Activated T-cell treated with anti-CD3 and anti-CD28 coated beads, Interleukin-2, amount 50 U/mL, for 4 hours (primary cell): ENCODE data around the gene STRIT1. TPM values are rescaled to one million over a fixed set of nuclear protein-coding genes. Genes with fewer than 3 reads are reported as not detected.
"Not testable (repeated sequence)": the region's sequence is repeated elsewhere in the genome, so short reads cannot be mapped to it uniquely, and the experiment has no call there.

Experiments
- ATAC-seq, 2 donors: fragments of 200-7000 bp; cut with Tn5 transposase; one replicate each; pipeline ENCODE4 v1.10.0; 2021
- DNase-seq: peaks from one replicate; pipeline ENCODE4 v3.0.0-alpha.2; 2020
- H3K27me3 Mint-ChIP-seq: one replicate; pipeline ENCODE4 v1.8.0; 2021; ENCODE audit warnings: low read depth, mixed read lengths
- H3K36me3 Mint-ChIP-seq: one replicate; pipeline ENCODE4 v1.8.0; 2022; ENCODE audit warnings: mixed read lengths; ENCODE audit not compliant: insufficient read depth
- H3K4me1 Mint-ChIP-seq: one replicate; pipeline ENCODE4 v1.8.0; 2021; ENCODE audit warnings: low read depth, mixed read lengths
- H3K4me3 Mint-ChIP-seq: one replicate; pipeline ENCODE4 v1.8.0; 2021; ENCODE audit warnings: mild to moderate bottlenecking, moderate library complexity, mixed read lengths
- H3K9me3 Mint-ChIP-seq: one replicate; pipeline ENCODE4 v1.8.0; 2021; ENCODE audit warnings: mixed read lengths
- total RNA-seq, 3 donors: library from RNA; stranded (reverse); gene quantifications; one replicate each; pipeline ENCODE4 v1.2.1, GENCODE V29; 2021

STRIT1 gene
- total RNA-seq, 3 donors from 2014 or later, result not detected

GRCh38 chr3:155270485-155271342, 22.8 kb downstream of the STRIT1 start:
- H3K4me3 Mint-ChIP-seq, result no peak overlapping the region
- ATAC-seq (no peak), DNase-seq (no peak)
- H3K36me3 Mint-ChIP-seq, result no peaks in the 10 kb centered on the region
- H3K9me3 Mint-ChIP-seq, result no peaks in the 10 kb centered on the region
- H3K27me3 Mint-ChIP-seq, result no peaks in the 10 kb centered on the region
- no peaks in the 10 kb centered on the region for H3K4me1 Mint-ChIP-seq

DNA sequence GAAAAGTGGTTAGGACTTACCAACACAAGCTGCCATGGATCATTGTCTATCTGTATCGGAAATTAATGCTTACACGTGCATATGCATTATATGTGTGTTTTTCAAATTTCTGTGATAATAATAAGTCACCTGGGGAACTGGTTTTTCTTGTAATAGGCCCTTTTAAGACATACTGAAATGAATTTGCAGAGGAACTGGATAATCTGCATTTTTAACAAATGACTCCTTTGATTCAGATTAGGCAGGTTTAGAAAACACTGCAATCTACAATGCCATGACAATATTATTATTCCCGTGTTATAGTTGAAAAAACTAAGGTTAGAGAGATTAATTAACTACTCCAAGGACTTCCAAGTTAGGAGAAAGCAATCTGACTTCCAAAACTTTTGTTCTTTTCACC, 23.4 kb downstream of the STRIT1 start:
- no peak for DNase-seq
- no peak overlapping the region for H3K4me3 Mint-ChIP-seq
- H3K9me3 Mint-ChIP-seq, result no peaks in the 10 kb centered on the region
- H3K27me3 Mint-ChIP-seq, result no peaks in the 10 kb centered on the region
- no peak for ATAC-seq
- H3K36me3 Mint-ChIP-seq, result no peaks in the 10 kb centered on the region
- H3K4me1 Mint-ChIP-seq, result no peaks in the 10 kb centered on the region

DNA sequence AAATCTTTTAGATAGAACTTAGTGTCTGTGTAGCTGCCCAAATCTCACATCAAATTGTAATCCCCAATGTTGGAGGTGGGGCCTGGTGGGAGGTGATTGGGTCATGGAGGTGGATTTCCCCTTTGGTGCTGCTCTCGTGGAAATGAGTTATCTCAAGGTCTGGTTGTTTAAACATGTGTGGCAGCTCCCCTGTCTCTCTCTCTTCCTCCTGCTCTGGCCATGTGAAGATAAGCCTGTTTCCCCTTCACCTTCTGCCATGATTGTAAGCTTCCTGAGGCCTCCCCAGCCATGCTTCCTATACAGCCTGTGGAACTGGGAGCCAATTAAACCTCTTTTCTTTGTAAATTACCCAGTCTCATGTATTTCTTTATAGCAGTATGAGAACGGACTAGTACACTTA, 30.6 kb downstream of the STRIT1 start:
- not testable (repeated sequence) for H3K4me1 Mint-ChIP-seq, H3K36me3 Mint-ChIP-seq, ATAC-seq, DNase-seq, H3K9me3 Mint-ChIP-seq, H3K4me3 Mint-ChIP-seq, H3K27me3 Mint-ChIP-seq

DNA sequence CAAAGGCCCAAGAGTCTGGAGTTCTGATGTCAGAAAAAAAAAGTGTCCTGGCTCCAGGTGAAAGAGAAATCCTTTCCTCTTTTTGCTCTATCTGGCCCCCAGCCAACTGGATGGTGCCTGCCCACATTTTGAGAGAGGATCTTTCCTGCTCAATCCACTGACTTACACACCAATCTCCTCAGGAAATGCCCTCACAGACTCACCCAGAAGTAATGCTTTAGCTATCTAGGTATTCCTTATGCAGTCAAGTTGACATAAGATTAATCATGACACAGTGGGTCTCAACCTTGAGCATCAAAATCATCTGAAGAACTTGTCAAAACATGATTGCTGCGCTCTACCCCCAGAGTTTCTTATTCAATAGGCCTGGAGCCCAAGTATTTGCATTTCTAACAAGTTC, 31.2 kb downstream of the STRIT1 start:
- Mint-ChIP-seq H3K9me3 (no peaks in the 10 kb centered on the region), H3K27me3 (no peaks in the 10 kb centered on the region), H3K4me1 (no peaks in the 10 kb centered on the region), H3K4me3 (no peak overlapping the region), H3K36me3 (no peaks in the 10 kb centered on the region)
- ATAC-seq (no peak), DNase-seq (no peak)

DNA sequence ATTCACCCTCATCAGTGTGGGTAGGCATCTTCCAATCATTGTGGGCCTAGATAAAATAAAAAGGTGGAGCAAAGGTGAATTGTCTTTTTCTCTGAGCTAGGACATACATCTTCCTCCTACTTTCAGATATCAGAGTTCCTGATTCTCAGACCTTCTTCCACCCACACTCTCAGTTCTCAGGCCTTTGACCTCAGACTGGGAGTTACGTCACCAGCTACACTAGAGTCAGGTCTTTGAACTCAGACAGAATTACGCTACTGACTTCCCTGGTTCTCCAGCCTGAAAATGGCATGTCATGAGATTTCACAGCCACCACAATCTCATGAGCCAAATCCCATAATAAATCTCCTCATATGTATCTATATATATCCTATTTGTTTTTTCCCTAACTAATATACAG, 39.0 kb downstream of the STRIT1 start:
- Mint-ChIP-seq H3K4me3 (no peak overlapping the region), H3K4me1 (no peaks in the 10 kb centered on the region), H3K9me3 (no peaks in the 10 kb centered on the region), H3K27me3 (no peaks in the 10 kb centered on the region), H3K36me3 (no peaks in the 10 kb centered on the region)
- no peak for ATAC-seq
- DNase-seq, result no peak

DNA sequence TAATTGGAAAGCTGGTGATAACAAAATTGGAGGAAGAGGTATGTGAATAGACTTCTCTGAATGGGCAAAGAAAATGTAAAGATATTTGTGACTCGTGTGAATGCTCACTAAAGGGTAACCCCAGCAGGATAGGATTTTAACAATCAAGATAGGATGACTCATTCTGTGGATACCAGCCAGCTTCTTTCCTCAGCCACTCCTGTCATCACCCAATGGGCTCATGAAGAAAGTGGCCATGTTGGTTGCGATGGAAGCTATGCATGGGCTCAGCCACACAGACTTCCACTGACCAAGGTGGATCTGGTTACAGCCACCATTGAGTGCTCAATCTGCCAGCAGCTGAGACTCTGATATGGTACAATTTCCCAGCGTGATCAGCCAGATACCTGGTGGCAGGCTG, 40.9 kb downstream of the STRIT1 start:
- H3K27me3 Mint-ChIP-seq, result no peaks in the 10 kb centered on the region
- H3K4me3 Mint-ChIP-seq, result no peak overlapping the region
- ATAC-seq (no peak), DNase-seq (no peak)
- no peaks in the 10 kb centered on the region for H3K9me3 Mint-ChIP-seq
- H3K4me1 Mint-ChIP-seq, result no peaks in the 10 kb centered on the region
- no peaks in the 10 kb centered on the region for H3K36me3 Mint-ChIP-seq

DNA sequence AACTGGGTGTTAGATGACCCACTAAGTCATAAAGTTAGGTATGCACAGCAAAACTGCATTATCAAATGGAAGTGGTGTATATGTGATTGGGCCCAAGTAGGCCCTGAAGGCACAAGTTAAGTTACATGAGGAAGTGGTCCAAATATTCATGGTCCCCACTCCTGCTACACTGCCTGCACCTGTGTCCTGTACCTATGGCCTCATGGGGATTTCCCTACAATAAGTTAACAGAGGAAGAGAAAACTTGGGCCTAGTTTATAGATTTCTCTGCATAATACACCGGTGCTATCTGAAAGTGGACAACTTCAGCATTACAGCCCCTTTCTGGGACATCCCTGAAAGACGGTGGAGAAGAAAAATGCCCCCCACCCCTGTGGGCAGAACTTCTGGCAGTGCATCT, 41.5 kb downstream of the STRIT1 start:
- H3K9me3 Mint-ChIP-seq, result no peaks in the 10 kb centered on the region
- no peaks in the 10 kb centered on the region for H3K36me3 Mint-ChIP-seq
- no peaks in the 10 kb centered on the region for H3K4me1 Mint-ChIP-seq
- ATAC-seq (no peak), DNase-seq (no peak)
- no peak overlapping the region for H3K4me3 Mint-ChIP-seq
- H3K27me3 Mint-ChIP-seq, result no peaks in the 10 kb centered on the region

- H3K9me3 Mint-ChIP-seq, result no peaks in the 10 kb centered on the region
- H3K4me3 Mint-ChIP-seq, result no peak overlapping the region
- H3K4me1 Mint-ChIP-seq, result no peaks in the 10 kb centered on the region
- H3K36me3 Mint-ChIP-seq, result no peaks in the 10 kb centered on the region
- DNase-seq (no peak), ATAC-seq (no peak)
- H3K27me3 Mint-ChIP-seq, result no peaks in the 10 kb centered on the region
Observed at GRCh38 chr3:155248531-155249187, 44.8 kb downstream of the STRIT1 start.

GRCh38 chr3:155244699-155245098, 48.8 kb downstream of the STRIT1 start:
- no peaks in the 10 kb centered on the region for H3K36me3 Mint-ChIP-seq
- DNase-seq (no peak), ATAC-seq (no peak)
- no peak overlapping the region for H3K4me3 Mint-ChIP-seq
- H3K4me1 Mint-ChIP-seq, result no peaks in the 10 kb centered on the region
- no peaks in the 10 kb centered on the region for H3K27me3 Mint-ChIP-seq
- H3K9me3 Mint-ChIP-seq, result no peaks in the 10 kb centered on the region

DNA sequence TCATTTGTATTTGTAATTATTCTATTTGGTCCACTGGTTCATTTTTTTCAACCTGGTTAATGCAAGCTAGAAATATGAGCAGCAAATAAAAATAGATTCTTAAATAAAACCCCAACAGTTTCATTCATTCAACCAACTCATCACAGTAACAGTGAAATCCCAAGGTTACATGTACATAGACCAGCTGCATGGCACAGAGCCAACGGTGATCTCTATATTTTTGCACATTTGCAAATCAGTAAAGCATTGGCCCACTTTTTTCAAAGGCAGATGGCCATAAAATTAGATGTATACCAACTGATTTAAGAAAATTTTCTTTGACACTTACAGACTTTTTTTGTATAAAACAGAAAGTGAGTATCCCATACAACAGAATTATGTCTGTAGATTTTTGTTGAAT, 49.3 kb downstream of the STRIT1 start:
- no peaks in the 10 kb centered on the region for H3K9me3 Mint-ChIP-seq
- no peaks in the 10 kb centered on the region for H3K4me1 Mint-ChIP-seq
- H3K4me3 Mint-ChIP-seq, result no peak overlapping the region
- DNase-seq (no peak), ATAC-seq (no peak)
- H3K27me3 Mint-ChIP-seq, result no peaks in the 10 kb centered on the region
- H3K36me3 Mint-ChIP-seq, result no peaks in the 10 kb centered on the region

DNA sequence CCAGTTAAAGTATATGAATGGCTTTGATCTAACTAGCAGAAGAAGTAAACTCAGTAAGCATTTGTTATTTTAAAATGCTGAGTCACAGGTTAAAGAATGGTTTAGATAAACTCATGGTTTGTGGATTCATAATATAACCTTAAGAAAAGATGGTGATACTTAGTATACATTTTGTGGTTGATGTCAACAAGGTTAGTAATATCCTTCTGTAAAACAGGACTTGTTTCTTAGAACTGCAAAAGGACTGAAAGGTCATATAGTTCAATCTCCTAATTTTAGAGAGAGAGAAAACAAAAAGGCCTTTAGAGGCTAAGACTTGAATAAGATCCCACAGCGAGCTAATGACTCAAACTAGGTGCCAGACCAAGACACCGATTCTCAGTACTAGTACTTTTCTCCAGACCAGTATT, 50.0 kb downstream of the STRIT1 start:
- DNase-seq (no peak), ATAC-seq (no peak)
- H3K9me3 Mint-ChIP-seq, result no peaks in the 10 kb centered on the region
- no peaks in the 10 kb centered on the region for H3K27me3 Mint-ChIP-seq
- no peaks in the 10 kb centered on the region for H3K4me1 Mint-ChIP-seq
- H3K4me3 Mint-ChIP-seq, result no peak overlapping the region
- H3K36me3 Mint-ChIP-seq, result no peaks in the 10 kb centered on the region

DNA sequence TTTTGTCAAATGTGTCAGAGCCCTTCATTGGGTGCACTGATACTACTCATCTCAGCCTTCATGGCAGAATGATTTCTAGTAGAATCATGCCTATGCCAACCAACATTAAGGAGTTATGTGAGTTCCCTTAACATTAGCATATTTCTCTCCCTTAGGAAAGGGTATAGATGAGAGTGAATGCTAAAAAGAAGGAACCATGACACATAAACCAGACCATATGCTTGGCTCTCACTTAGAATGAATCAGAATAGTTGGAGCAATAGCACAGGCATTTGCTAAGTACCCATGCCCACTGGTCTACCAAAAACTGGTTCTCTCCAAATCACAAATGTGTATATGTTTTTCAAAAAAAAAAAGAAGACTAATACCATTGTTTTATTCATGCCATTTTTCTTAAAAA, 51.1 kb downstream of the STRIT1 start:
- Mint-ChIP-seq H3K36me3 (no peaks in the 10 kb centered on the region), H3K4me3 (no peak overlapping the region), H3K9me3 (no peaks in the 10 kb centered on the region), H3K4me1 (no peaks in the 10 kb centered on the region), H3K27me3 (no peaks in the 10 kb centered on the region)
- DNase-seq (no peak), ATAC-seq (no peak)

GRCh38 chr3:155241579-155241978, 51.9 kb downstream of the STRIT1 start:
- Mint-ChIP-seq H3K27me3 (no peaks in the 10 kb centered on the region), H3K4me3 (no peak overlapping the region), H3K4me1 (no peaks in the 10 kb centered on the region), H3K36me3 (no peaks in the 10 kb centered on the region), H3K9me3 (no peaks in the 10 kb centered on the region)
- ATAC-seq, result no peak
- DNase-seq, result no peak
